Prostate gland (tissue), 1 donor: ENCODE data around the gene CYP17A1.

Experiments
- POLR2A ChIP-seq: fragments of 450-650 bp; IDR thresholded peaks from one replicate; pipeline ENCODE4 v1.6.1; 2016; ENCODE audit warnings: antibody characterized with exemption, mild to moderate bottlenecking
- POLR2AphosphoS5 ChIP-seq: sonication (generic); formaldehyde crosslinking; IDR thresholded peaks from one replicate; pipeline ENCODE4 v1.6.1; 2017; ENCODE audit warnings: antibody characterized with exemption

DNA sequence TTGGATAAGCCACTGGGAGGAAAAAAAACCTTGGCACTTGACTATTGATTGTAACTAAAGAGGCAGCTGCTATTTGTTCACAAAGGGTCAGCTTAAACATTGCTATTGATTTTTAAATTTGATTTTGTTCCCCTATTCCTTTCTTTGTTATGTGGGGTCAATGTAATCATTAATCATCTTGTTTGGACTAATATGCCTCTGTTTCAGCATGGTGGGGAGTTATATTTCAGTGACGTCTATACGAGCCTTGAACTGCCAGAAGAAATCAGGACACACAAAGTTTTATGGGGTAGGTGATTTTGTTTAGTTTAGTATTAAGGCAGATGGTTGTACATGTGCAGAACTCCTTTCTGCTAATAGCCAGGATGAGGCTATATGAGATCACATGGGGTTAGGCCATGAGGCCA is 39.5 kb upstream of the CYP17A1 start:
- TF ChIP-seq POLR2A = no peak
- TF ChIP-seq POLR2AphosphoS5 = no peak
